ENCODE results near the gene EBLN1.

EBLN1 gene

DNA sequence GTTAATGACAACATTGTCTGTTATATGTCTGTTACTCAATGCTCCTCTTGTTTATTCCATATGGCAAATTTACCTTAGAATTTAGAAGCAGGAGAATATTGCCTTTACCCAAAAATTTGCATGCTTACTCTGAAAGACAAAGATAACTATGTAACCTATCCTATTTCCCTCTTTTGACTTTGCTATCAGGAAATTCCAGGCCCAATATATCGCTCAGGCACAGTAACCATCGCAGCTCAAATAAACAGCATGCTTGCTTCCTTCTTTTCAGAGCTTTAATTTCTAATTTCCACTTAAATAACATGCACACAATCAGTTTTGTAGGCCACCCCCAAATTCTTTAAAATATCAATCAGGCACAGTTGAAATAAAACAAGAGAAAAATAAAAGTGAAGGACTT is 57.8 kb downstream of the EBLN1 start:
- H3F3A ChIP-seq (ENCODE audit: insufficient read depth, low read length), result no peaks in the 10 kb centered on the region

DNA sequence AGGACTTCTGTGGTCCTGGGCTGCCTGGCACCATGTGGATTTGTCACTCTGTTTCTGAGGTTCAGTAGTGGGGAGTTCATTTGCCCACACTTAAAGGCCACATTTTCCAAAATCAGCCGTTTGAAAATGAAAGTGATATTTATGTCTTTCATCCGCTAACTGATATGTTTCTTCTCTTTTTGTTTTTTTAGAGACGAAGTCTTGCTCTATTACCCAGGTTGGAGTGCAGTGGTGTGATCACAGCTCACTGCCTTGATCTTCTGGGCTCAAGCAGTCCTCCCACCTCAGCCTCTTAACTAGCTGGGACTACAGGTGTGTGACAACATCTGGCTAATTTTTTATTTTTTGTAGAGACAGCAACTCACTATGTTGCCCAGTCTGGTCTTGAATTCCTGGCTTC is 58.6 kb downstream of the EBLN1 start:
- DNase-seq, result no peak
- no peaks in the 10 kb centered on the region for H3K36me3 ChIP-seq (replicated peaks; ENCODE audit: insufficient read depth, low read length)
- no peak overlapping the region for H3K4me3 ChIP-seq (ENCODE audit: low read length)
- H3K9ac ChIP-seq (ENCODE audit: low read length), result no peak overlapping the region
- H3K4me2 ChIP-seq (ENCODE audit: low read depth, low read length), result no peak overlapping the region
- no peaks in the 10 kb centered on the region for H3K9me2 ChIP-seq (replicated peaks; ENCODE audit: insufficient read depth, low read length)
- H3K4me1 ChIP-seq (ENCODE audit: low read length), result no peaks in the 10 kb centered on the region
- TF ChIP-seq EZH2 (optimal IDR thresholded peaks at IDR 0.05; ENCODE audit: low read depth, low read length) (no peak), EZH2phosphoT487 (IDR thresholded peaks at IDR 0.05; ENCODE audit: low read length) (no peak)
- TF ChIP-seq, protein P1, sequence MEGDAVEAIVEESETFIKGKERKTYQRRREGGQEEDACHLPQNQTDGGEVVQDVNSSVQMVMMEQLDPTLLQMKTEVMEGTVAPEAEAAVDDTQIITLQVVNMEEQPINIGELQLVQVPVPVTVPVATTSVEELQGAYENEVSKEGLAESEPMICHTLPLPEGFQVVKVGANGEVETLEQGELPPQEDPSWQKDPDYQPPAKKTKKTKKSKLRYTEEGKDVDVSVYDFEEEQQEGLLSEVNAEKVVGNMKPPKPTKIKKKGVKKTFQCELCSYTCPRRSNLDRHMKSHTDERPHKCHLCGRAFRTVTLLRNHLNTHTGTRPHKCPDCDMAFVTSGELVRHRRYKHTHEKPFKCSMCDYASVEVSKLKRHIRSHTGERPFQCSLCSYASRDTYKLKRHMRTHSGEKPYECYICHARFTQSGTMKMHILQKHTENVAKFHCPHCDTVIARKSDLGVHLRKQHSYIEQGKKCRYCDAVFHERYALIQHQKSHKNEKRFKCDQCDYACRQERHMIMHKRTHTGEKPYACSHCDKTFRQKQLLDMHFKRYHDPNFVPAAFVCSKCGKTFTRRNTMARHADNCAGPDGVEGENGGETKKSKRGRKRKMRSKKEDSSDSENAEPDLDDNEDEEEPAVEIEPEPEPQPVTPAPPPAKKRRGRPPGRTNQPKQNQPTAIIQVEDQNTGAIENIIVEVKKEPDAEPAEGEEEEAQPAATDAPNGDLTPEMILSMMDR (IDR thresholded peaks at IDR 0.05; ENCODE audit: low read length), result no peak
- H4K20me1 ChIP-seq (ENCODE audit: insufficient read depth, low read length), result no peaks in the 10 kb centered on the region
- no peaks in the 10 kb centered on the region for H3F3A ChIP-seq (ENCODE audit: insufficient read depth, low read length)
- H3K27ac ChIP-seq (ENCODE audit: low read length), result no peak overlapping the region
- no peak overlapping the region for H2AFZ ChIP-seq (ENCODE audit: low read length)
- no peaks in the 10 kb centered on the region for H3K9me3 ChIP-seq (replicated peaks; ENCODE audit: insufficient read depth, low read length)
- no peaks in the 10 kb centered on the region for H3K79me2 ChIP-seq (ENCODE audit: low read length)
- no peaks in the 10 kb centered on the region for H3K27me3 ChIP-seq (replicated peaks; ENCODE audit: insufficient read depth, low read length)

More for the DNA sequence above, 57.8 kb downstream of the EBLN1 start:
- no peaks in the 10 kb centered on the region for H4K20me1 ChIP-seq (ENCODE audit: insufficient read depth, low read length)
- no peak overlapping the region for H3K27ac ChIP-seq (ENCODE audit: low read length)
- H3K4me1 ChIP-seq (ENCODE audit: low read length), result no peaks in the 10 kb centered on the region
- no peaks in the 10 kb centered on the region for H3K9me3 ChIP-seq (replicated peaks; ENCODE audit: insufficient read depth, low read length)
- no peak overlapping the region for H3K9ac ChIP-seq (ENCODE audit: low read length)
- H3K27me3 ChIP-seq (replicated peaks; ENCODE audit: insufficient read depth, low read length), result no peaks in the 10 kb centered on the region
- H3K79me2 ChIP-seq (ENCODE audit: low read length), result no peaks in the 10 kb centered on the region
- H3K9me2 ChIP-seq (replicated peaks; ENCODE audit: insufficient read depth, low read length), result no peaks in the 10 kb centered on the region
- no peaks in the 10 kb centered on the region for H3K36me3 ChIP-seq (replicated peaks; ENCODE audit: insufficient read depth, low read length)
- H3K4me2 ChIP-seq (ENCODE audit: low read depth, low read length), result no peak overlapping the region
- no peak overlapping the region for H3K4me3 ChIP-seq (ENCODE audit: low read length)
- no peak overlapping the region for H2AFZ ChIP-seq (ENCODE audit: low read length)
- DNase-seq, result no peak
- no peak for TF ChIP-seq EZH2phosphoT487 (IDR thresholded peaks at IDR 0.05; ENCODE audit: low read length)
- TF ChIP-seq, protein P1 (IDR thresholded peaks at IDR 0.05; ENCODE audit: low read length), result no peak
- TF ChIP-seq EZH2 (optimal IDR thresholded peaks at IDR 0.05; ENCODE audit: low read depth, low read length), result no peak
